Adrenal gland (tissue), 5 donors: Measurements from ENCODE around the gene CNTN1.

Experiments used
- CTCF ChIP-seq, 6 experiments: fragments of 450-650 bp in 4 of 6; fragments of 200-600 bp in 2 of 6; sonication (generic) in 1 of 6; IDR thresholded peaks; 1 replicate in 5 of 6; 2 replicates in 1 of 6; pipeline versions ENCODE4 v1.5.1 to v1.8.0; 2016 to 2021; ENCODE audit warnings: antibody characterized with exemption in 6 of 6, mild to moderate bottlenecking in 2 of 6, moderate library complexity in 1 of 6
- POLR2A ChIP-seq, 2 donors: fragments of 450-650 bp; IDR thresholded peaks; one replicate each; pipeline ENCODE4 v1.6.1; 2017; ENCODE audit warnings: antibody characterized with exemption in 2 of 2, mild to moderate bottlenecking in 2 of 2, moderate library complexity in 1 of 2
- donor health status: DM: no; HTN: no; CAD: no.

- TF ChIP-seq CTCF (IDR thresholded peaks at IDR 0.05), result no peak
- no peak for TF ChIP-seq POLR2A (IDR thresholded peaks at IDR 0.05)
Measured at GRCh38 chr12:40726366-40726765, 34.1 kb downstream of the CNTN1 start.
